ENCODE data around the gene KLHL7. TPM values are rescaled to one million over a fixed set of nuclear protein-coding genes. Genes with fewer than 3 reads are reported as not detected.

The KLHL7 gene
- total and polyA plus RNA-seq, 9 of the 15 experiments (the other 6 are each of a cell fraction or from before 2014, with no cell fraction given), result 4.2 to 63.1 (median 32.3) TPM

DNA sequence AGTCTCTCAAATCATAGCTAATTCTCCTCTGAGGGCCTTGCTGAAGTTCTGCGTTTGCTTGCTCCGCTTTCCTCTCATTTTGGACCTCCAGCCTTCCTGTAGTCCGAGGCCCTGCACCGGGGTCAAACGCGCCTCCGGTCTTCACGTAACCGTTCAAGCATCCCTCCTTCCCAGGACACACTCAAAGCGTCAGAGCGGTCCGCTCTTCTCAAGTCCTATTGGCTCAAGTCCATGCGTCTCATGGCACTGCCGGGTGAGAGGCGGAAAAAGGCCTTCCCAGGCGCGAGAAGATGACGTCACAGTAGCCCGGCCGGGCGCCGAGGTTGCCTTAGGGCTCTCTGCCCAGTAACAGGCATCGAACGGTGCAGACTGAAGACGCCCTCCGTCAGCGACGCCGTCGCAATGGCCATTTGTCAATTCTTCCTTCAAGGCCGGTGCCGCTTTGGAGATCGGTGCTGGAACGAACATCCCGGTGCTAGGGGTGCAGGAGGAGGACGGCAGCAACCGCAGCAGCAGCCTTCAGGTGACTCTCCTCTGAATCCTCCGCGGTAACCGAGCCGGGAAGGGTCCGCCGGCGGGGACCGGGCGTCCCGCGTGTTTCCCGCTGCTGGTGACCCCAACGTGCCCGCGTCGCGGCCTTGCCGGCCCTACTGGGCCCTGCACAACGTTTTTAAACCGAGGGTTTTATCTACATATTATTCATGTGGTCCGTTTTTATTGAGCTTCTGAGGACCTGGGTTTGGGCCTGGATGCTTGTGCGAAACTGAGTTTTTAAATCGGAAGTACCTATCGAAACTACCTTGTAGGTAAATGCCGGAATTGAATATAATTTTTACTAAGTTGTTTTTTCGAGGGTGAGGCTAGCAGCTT, 76.3 kb downstream of the KLHL7 start, which contains the start of gene NUP42 (continued):
- TF ChIP-seq, protein P1, sequence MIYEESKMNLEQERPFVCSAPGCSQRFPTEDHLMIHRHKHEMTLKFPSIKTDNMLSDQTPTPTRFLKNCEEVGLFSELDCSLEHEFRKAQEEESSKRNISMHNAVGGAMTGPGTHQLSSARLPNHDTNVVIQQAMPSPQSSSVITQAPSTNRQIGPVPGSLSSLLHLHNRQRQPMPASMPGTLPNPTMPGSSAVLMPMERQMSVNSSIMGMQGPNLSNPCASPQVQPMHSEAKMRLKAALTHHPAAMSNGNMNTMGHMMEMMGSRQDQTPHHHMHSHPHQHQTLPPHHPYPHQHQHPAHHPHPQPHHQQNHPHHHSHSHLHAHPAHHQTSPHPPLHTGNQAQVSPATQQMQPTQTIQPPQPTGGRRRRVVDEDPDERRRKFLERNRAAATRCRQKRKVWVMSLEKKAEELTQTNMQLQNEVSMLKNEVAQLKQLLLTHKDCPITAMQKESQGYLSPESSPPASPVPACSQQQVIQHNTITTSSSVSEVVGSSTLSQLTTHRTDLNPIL (CRISPR knock-in tag; IDR thresholded peaks at IDR 0.05), result no peak
- TF ChIP-seq, protein P2, sequence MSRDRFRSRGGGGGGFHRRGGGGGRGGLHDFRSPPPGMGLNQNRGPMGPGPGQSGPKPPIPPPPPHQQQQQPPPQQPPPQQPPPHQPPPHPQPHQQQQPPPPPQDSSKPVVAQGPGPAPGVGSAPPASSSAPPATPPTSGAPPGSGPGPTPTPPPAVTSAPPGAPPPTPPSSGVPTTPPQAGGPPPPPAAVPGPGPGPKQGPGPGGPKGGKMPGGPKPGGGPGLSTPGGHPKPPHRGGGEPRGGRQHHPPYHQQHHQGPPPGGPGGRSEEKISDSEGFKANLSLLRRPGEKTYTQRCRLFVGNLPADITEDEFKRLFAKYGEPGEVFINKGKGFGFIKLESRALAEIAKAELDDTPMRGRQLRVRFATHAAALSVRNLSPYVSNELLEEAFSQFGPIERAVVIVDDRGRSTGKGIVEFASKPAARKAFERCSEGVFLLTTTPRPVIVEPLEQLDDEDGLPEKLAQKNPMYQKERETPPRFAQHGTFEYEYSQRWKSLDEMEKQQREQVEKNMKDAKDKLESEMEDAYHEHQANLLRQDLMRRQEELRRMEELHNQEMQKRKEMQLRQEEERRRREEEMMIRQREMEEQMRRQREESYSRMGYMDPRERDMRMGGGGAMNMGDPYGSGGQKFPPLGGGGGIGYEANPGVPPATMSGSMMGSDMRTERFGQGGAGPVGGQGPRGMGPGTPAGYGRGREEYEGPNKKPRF (IDR thresholded peaks at IDR 0.05; ENCODE audit: low read depth, low read length), result no peak
- TF ChIP-seq RB1 (IDR thresholded peaks at IDR 0.05; ENCODE audit: low read depth), result peak; percentile 32; the same call in 1 of the 2 replicates
- no peak for TF ChIP-seq MCM5 (IDR thresholded peaks at IDR 0.05; ENCODE audit: low read depth)
- no peak for TF ChIP-seq SMARCE1 (IDR thresholded peaks at IDR 0.05)
- TF ChIP-seq, protein P3, sequence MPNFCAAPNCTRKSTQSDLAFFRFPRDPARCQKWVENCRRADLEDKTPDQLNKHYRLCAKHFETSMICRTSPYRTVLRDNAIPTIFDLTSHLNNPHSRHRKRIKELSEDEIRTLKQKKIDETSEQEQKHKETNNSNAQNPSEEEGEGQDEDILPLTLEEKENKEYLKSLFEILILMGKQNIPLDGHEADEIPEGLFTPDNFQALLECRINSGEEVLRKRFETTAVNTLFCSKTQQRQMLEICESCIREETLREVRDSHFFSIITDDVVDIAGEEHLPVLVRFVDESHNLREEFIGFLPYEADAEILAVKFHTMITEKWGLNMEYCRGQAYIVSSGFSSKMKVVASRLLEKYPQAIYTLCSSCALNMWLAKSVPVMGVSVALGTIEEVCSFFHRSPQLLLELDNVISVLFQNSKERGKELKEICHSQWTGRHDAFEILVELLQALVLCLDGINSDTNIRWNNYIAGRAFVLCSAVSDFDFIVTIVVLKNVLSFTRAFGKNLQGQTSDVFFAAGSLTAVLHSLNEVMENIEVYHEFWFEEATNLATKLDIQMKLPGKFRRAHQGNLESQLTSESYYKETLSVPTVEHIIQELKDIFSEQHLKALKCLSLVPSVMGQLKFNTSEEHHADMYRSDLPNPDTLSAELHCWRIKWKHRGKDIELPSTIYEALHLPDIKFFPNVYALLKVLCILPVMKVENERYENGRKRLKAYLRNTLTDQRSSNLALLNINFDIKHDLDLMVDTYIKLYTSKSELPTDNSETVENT (CRISPR knock-in tag; IDR thresholded peaks at IDR 0.05), result peak; percentile 71
- no peak for TF ChIP-seq ZNF347 (CRISPR knock-in tag; IDR thresholded peaks at IDR 0.05; ENCODE audit: low read depth)
- TF ChIP-seq STAT5B (CRISPR knock-in tag; IDR thresholded peaks at IDR 0.05), result no peak
- no peak for TF ChIP-seq ZC3H8 (IDR thresholded peaks at IDR 0.05)
- 0 out of 4 replicates have a peak, but pooled peaks of 1 of the 2 experiments have one; percentile 43 for TF ChIP-seq ARNT (IDR thresholded peaks at IDR 0.05)
- TF ChIP-seq KLF1 (tag; IDR thresholded peaks at IDR 0.05), result no peak
- TF ChIP-seq, protein P4, sequence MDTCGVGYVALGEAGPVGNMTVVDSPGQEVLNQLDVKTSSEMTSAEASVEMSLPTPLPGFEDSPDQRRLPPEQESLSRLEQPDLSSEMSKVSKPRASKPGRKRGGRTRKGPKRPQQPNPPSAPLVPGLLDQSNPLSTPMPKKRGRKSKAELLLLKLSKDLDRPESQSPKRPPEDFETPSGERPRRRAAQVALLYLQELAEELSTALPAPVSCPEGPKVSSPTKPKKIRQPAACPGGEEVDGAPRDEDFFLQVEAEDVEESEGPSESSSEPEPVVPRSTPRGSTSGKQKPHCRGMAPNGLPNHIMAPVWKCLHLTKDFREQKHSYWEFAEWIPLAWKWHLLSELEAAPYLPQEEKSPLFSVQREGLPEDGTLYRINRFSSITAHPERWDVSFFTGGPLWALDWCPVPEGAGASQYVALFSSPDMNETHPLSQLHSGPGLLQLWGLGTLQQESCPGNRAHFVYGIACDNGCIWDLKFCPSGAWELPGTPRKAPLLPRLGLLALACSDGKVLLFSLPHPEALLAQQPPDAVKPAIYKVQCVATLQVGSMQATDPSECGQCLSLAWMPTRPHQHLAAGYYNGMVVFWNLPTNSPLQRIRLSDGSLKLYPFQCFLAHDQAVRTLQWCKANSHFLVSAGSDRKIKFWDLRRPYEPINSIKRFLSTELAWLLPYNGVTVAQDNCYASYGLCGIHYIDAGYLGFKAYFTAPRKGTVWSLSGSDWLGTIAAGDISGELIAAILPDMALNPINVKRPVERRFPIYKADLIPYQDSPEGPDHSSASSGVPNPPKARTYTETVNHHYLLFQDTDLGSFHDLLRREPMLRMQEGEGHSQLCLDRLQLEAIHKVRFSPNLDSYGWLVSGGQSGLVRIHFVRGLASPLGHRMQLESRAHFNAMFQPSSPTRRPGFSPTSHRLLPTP (IDR thresholded peaks at IDR 0.05; ENCODE audit: borderline replicate concordance, extremely low read depth, insufficient read length), result no peak
- no peak for TF ChIP-seq BHLHE40 (IDR thresholded peaks at IDR 0.05; ENCODE audit: low read length)
- no peak; the same call in 1 of the 2 replicates for TF ChIP-seq LEF1 (IDR thresholded peaks at IDR 0.05)
- peak; percentile 90 for TF ChIP-seq JUN (IDR thresholded peaks at IDR 0.05; ENCODE audit: borderline replicate concordance, low read depth, low read length)
- TF ChIP-seq JUN (CRISPR knock-in tag; IDR thresholded peaks at IDR 0.05; ENCODE audit: borderline replicate concordance), result peak; percentile 98
- no peak for TF ChIP-seq ZNF695 (CRISPR knock-in tag; IDR thresholded peaks at IDR 0.05)
- peak; percentile 90 for TF ChIP-seq CC2D1A (IDR thresholded peaks at IDR 0.05)
- no peak for TF ChIP-seq CHD4 (IDR thresholded peaks at IDR 0.05; ENCODE audit: insufficient read depth, insufficient replicate concordance, low read depth, low read length, poor library complexity, severe bottlenecking)

Data from K562 (cell line).